HG02588 (cell line): ENCODE results near the gene KLHL26.

Experiments
- ATAC-seq: cut with Tn5 transposase; IDR thresholded peaks from one replicate; pipeline ENCODE4 v1.9.1; 2021; ENCODE audit warnings: mild to moderate bottlenecking, moderate library complexity; ENCODE audit not compliant: unreplicated experiment

The KLHL26 gene

GRCh38 chr19:18712981-18713380 is 76.2 kb downstream of the KLHL26 start:
- ATAC-seq: no peak

- ATAC-seq: no peak
Observed at GRCh38 chr19:18713550-18714117, 76.8 kb downstream of the KLHL26 start.

GRCh38 chr19:18715416-18715815 is 78.6 kb downstream of the KLHL26 start:
- ATAC-seq: no peak

- no peak for ATAC-seq
Observed at GRCh38 chr19:18716857-18717256, 80.0 kb downstream of the KLHL26 start.

GRCh38 chr19:18717601-18718000 is 80.8 kb downstream of the KLHL26 start:
- no peak for ATAC-seq

GRCh38 chr19:18718015-18718526 is 81.2 kb downstream of the KLHL26 start:
- ATAC-seq: no peak

GRCh38 chr19:18718846-18719458 is 82.1 kb downstream of the KLHL26 start:
- ATAC-seq: no peak

GRCh38 chr19:18719541-18719940 is 82.7 kb downstream of the KLHL26 start:
- ATAC-seq: no peak
